ENCODE data around the gene ITPKC. TPM values are rescaled to one million over a fixed set of nuclear protein-coding genes. Genes with fewer than 3 reads are reported as not detected.

ITPKC gene
- total and polyA plus RNA-seq, 7 donors = 17.4 to 39.6 (median 24.5) TPM

- H3K27ac ChIP-seq = peak overlapping the region in 3 of 4 donors; percentile 10 to 31 (median 17)
- intact Hi-C loops (cut with DNase I) = no loop called here
- H3K4me1 ChIP-seq = peaks cover 0 to 34% (median 9%) of the 10 kb centered on the region in 4 donors
- no peak for TF ChIP-seq POLR2A (IDR thresholded peaks at IDR 0.05)
- TF ChIP-seq CTCF (IDR thresholded peaks at IDR 0.05) = no peak
- TF ChIP-seq POLR2AphosphoS5 (IDR thresholded peaks at IDR 0.05) = no peak
- TF ChIP-seq EP300 (IDR thresholded peaks at IDR 0.05) = no peak
- no peak overlapping the region for H3K4me3 ChIP-seq
- DNase-seq = no peak
- H3K27me3 ChIP-seq = no peaks in the 10 kb centered on the region
- H3K36me3 ChIP-seq = peaks cover 0 to 9% (median 5%) of the 10 kb centered on the region in 4 donors
- 80 to 82% methylated on average over 17 of the region's 17 CpGs for WGBS, 2 donors
- H3K9me3 ChIP-seq = no peaks in the 10 kb centered on the region
These were observed 27.9 kb downstream of the ITPKC start for GRCh38 chr19:40744554-40745401.

DNA sequence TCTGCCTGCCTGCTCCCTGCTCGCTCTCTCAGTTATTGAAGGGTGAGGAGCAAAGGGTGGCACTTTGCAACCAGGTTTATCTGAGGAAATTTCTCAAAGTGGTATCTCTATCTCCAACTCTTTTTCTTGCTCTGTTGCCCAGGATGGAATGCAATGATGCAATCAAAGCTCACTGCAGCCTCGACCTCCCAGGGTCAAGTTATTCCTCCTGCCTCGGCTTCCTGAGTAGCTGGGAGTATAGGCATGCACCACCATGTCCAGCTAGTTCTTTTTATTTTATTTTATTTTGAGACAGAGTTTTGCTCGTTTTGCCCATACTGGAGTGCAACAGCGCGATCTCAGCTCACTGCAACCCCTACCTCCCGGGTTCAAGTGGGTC, 28.5 kb downstream of the ITPKC start:
- TF ChIP-seq EP300 (IDR thresholded peaks at IDR 0.05) (no peak), POLR2AphosphoS5 (IDR thresholded peaks at IDR 0.05) (no peak), POLR2A (IDR thresholded peaks at IDR 0.05) (no peak), CTCF (IDR thresholded peaks at IDR 0.05) (no peak)
- Histone ChIP-seq H3K9me3 (no peaks in the 10 kb centered on the region), H3K36me3 (peaks cover 0 to 3% (median 1%) of the 10 kb centered on the region in 4 donors), H3K27me3 (no peaks in the 10 kb centered on the region), H3K4me1 (peaks cover 0 to 31% (median 12%) of the 10 kb centered on the region in 4 donors), H3K4me3 (no peak overlapping the region), H3K27ac (peak overlapping the region in 3 of 4 donors; percentile 10 to 31 (median 17))
- DNase-seq = no peak
- intact Hi-C loops (cut with DNase I) = no loop called here
- WGBS, 2 donors = 84 to 87% methylated on average over 7 of the region's 7 CpGs

- H3K9me3 ChIP-seq = no peaks in the 10 kb centered on the region
- H3K27ac ChIP-seq = no peak overlapping the region
- no peak for DNase-seq
- intact Hi-C loops (cut with DNase I) = no loop called here
- H3K36me3 ChIP-seq = peaks cover 0 to 3% (median 0%) of the 10 kb centered on the region in 4 donors
- peaks cover 0 to 32% (median 22%) of the 10 kb centered on the region in 4 donors for H3K4me1 ChIP-seq
- no peak overlapping the region for H3K4me3 ChIP-seq
- 96 to 97% methylated on average over 7 of the region's 7 CpGs for WGBS, 2 donors
- TF ChIP-seq CTCF (IDR thresholded peaks at IDR 0.05) (no peak), POLR2A (IDR thresholded peaks at IDR 0.05) (no peak)
- H3K27me3 ChIP-seq = no peaks in the 10 kb centered on the region
These were observed 30.6 kb downstream of the ITPKC start for GRCh38 chr19:40747536-40747935.

DNA sequence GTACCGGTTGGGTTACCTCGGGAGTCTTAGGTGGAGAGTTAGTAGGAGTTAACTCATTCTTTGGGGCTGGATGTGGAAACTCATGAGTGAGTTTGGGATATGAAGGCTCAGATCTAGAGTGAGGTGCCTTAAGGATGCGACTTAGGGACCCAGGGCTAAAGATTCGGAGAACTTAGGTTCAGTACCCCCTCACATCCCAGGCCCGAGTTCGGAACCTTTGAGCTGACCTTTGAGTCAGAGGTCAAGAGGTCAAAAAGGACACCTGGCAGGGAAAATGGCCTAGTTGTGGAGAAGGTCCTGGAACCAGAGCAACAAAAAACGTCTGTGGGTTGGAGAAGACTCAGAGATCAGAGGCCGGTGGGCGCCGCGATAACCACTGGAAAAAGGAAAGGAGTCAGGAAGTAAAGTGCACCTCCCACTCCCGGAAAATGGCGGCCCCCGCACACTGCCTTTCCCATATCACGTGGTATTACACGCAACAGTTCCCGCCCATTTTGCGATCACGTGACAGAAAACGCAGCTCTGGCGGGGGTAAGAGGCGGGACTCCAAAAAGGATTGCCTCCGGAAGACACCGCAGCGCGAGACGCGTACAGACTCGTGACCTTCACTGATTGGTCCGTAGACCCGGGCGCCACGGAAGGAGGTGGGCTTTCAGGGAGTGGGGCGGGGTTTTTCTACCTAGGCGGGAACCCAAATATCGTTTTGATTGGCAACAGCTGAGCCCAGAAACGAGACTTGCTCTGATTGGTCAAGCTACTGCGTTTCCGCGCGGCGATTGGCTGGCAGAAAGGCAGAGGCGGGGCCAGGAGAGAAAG, 33.4 kb downstream of the ITPKC start, which contains the start of gene ACTMAP:
Gene ACTMAP, minus strand, starts transcription at position 420 of the 816 bp plus-strand sequence. CDS start 674 bp downstream, outside the sequence.
- intact Hi-C loops (cut with DNase I) = loop anchor here (1.0 to 2.0 kb wide), 2 partner anchors 32 to 49 kb away; partner anchors contain the start of gene EGLN2
- Histone ChIP-seq H3K27me3 (no peaks in the 10 kb centered on the region), H3K36me3 (peaks cover 0 to under 1% (median 0%) of the 10 kb centered on the region in 4 donors), H3K4me1 (peaks cover 0 to 57% (median 45%) of the 10 kb centered on the region in 4 donors), H3K4me3 (peak within 1 kb of the TSS; percentile 64 to 73 (median 71)), H3K9me3 (no peaks in the 10 kb centered on the region), H3K27ac (peak within 1 kb of the TSS; percentile 86 to 96 (median 94))
- TF ChIP-seq CTCF (IDR thresholded peaks at IDR 0.05) = no peak
- TF ChIP-seq POLR2A (IDR thresholded peaks at IDR 0.05) = peak; percentile 66 to 81
- TF ChIP-seq POLR2AphosphoS5 (IDR thresholded peaks at IDR 0.05) = peak; percentile 91 to 95 (median 92)
- TF ChIP-seq EP300 (IDR thresholded peaks at IDR 0.05) = peak in 2 of 4 donors; percentile 8 to 78
- DNase-seq = peak; percentile 100
- WGBS, 2 donors = 0 to 1% methylated on average over 43 of the region's 43 CpGs
